NCI-H748 (cell line): Measurements from ENCODE around the gene AXDND1.

ENCODE experiments used
- DNase-seq: peaks from one replicate; lab custom pipeline; 2025; ENCODE audit not compliant: unreplicated experiment; lab: John Stamatoyannopoulos, UW

Gene AXDND1

GRCh38 chr1:179575497-179576314 lies 209.9 kb downstream of the AXDND1 start, which contains the start of gene NPHS2:
Gene NPHS2 (minus strand): TSS chr1:179575948. CDS start chr1:179575864, 84 bp downstream.
- DNase-seq: peak; percentile 18

GRCh38 chr1:179576509-179576908 lies 210.7 kb downstream of the AXDND1 start:
- DNase-seq: no peak

GRCh38 chr1:179583771-179584320 lies 218.1 kb downstream of the AXDND1 start:
- DNase-seq: no peak

- peak; percentile 79 for DNase-seq
These were observed 220.5 kb downstream of the AXDND1 start for GRCh38 chr1:179586107-179586823.

DNA sequence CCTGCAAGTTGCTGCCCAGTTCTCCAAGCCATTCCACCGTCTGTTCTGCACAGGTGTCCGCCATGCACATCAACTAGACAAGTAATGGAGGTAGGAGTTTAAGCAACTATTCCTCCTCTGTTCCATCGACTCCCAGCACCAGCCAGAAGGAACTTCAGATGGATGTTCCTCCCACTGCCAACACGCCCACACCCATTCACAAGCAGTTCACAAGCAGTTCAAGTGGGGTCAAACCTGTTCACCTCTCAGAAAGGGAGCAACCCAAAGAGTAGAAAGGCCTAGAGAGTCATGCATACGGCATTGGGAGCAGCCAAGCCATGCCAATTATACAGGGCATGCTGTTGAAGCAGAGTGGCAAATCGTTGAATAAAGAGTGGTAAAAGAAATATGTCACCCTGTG lies 221.6 kb downstream of the AXDND1 start:
- DNase-seq: no peak

- no peak for DNase-seq
These were observed 222.8 kb downstream of the AXDND1 start for GRCh38 chr1:179588425-179589024.

DNA sequence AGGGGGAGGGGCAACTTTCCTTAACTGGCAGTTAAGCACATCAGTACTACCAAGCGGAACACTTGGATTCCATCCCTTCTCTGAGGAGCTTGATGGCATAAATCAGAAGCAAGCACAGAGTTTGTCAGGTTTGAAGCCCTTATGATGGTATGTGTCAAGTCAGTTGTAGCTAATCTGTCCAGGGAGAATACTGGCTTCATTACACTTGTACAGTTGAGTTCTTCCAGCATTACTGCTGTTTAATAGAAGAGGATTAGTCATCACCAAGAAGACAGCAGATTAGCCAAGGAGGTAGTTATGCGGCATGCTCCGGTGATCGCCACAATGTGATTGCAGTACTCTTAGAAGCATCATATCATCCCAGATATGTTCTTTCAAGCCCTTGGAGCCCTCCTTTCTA lies 223.7 kb downstream of the AXDND1 start:
- DNase-seq: no peak

- DNase-seq: no peak
These were observed 224.9 kb downstream of the AXDND1 start for GRCh38 chr1:179590671-179591070.

DNA sequence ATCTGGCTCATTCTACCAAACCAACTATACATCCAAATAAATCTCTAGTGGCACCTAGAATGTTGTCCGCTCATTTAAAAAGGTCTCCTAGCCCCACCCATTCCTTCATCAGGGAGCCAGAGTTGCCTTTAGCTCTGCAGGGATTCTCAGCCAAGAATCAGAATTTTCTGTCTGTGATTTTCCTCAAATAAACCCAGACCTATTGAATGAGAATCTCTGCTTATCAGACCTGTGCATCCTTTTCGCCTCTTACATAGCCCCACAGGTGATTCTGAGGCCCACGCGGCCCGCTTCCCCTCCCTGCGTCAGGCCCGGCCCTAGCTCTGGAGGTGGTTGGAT lies 225.5 kb downstream of the AXDND1 start:
- DNase-seq: no peak

- DNase-seq: peak; percentile 58
These were observed 226.1 kb downstream of the AXDND1 start, which contains the start of gene TDRD5 for GRCh38 chr1:179591592-179592580. Gene TDRD5 (plus strand): TSS chr1:179591832. CDS start chr1:179592616, 784 bp downstream.

- no peak for DNase-seq
These were observed 232.9 kb downstream of the AXDND1 start for GRCh38 chr1:179598631-179599030.

- peak; percentile 64 for DNase-seq
These were observed 234.0 kb downstream of the AXDND1 start for GRCh38 chr1:179599623-179600249.

DNA sequence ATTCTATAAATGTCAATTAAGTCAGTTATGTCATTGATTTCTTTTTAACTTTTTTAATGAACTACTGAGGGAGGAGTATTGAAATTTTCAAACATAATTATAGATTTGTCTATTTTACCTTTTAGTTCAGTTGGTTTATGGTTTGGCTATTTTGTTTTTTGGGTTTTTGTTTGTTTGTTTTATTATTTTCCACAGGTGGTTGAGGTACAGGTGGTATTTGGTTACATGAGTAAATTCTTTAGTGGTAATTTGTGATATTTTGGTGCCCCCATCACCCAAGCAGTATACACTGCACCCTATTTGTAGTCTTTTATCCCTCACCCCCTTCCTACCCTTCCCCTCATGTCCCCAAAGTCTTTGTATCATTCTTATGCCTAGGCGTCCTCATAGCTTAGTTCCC lies 235.3 kb downstream of the AXDND1 start:
- no peak for DNase-seq
